Measurements from ENCODE around the gene PLA2G2A. TPM values are rescaled to one million over a fixed set of nuclear protein-coding genes. Genes with fewer than 3 reads are reported as not detected.
"Not testable (repeated sequence)": the region's sequence is repeated elsewhere in the genome, so short reads cannot be mapped to it uniquely, and the experiment has no call there.

The PLA2G2A gene
- total RNA-seq, 4 donors from 2014 or later, result 6.4 to 69.0 (median 26.7) TPM

GRCh38 chr1:20010016-20010415 lies 30.6 kb upstream of the PLA2G2A start:
- TF ChIP-seq, protein P1, sequence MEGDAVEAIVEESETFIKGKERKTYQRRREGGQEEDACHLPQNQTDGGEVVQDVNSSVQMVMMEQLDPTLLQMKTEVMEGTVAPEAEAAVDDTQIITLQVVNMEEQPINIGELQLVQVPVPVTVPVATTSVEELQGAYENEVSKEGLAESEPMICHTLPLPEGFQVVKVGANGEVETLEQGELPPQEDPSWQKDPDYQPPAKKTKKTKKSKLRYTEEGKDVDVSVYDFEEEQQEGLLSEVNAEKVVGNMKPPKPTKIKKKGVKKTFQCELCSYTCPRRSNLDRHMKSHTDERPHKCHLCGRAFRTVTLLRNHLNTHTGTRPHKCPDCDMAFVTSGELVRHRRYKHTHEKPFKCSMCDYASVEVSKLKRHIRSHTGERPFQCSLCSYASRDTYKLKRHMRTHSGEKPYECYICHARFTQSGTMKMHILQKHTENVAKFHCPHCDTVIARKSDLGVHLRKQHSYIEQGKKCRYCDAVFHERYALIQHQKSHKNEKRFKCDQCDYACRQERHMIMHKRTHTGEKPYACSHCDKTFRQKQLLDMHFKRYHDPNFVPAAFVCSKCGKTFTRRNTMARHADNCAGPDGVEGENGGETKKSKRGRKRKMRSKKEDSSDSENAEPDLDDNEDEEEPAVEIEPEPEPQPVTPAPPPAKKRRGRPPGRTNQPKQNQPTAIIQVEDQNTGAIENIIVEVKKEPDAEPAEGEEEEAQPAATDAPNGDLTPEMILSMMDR (IDR thresholded peaks at IDR 0.05), result no peak
- TF ChIP-seq EP300 (IDR thresholded peaks at IDR 0.05) (no peak), POLR2AphosphoS5 (IDR thresholded peaks at IDR 0.05) (no peak), POLR2A (IDR thresholded peaks at IDR 0.05) (no peak)
- no peaks in the 10 kb centered on the region for H3K27me3 ChIP-seq
- no peak for DNase-seq (ENCODE audit: low spot score in 2 of 2)
- H3K9me3 ChIP-seq, result no peaks in the 10 kb centered on the region
- H3K36me3 ChIP-seq, result no peaks in the 10 kb centered on the region
- H3K4me1 ChIP-seq, result peaks cover 3% of the 10 kb centered on the region
- WGBS, result 57% methylated on average over 1 of the region's 1 CpG
- no peak overlapping the region for H3K27ac ChIP-seq
- no peak overlapping the region for H3K4me3 ChIP-seq

DNA sequence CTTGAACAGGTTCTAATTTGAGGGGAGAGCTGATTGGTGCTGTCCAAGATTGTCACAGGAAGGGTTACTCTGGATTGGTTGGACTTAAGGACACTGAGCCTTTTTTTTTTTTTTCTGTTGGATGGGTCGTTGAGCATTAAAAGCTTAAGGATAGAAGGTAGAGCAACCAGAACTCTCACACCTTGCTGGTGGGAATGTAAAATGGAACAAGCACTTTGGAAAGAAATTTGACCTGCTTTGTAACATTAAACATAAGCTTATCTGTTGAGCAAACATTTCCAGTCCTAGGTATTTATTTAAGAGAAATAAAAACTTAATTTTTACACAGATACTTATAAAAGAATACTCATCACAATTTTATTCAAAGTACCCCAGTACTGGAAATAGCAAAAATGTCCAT lies 29.8 kb upstream of the PLA2G2A start:
- H3K4me1 ChIP-seq, result peaks cover 3% of the 10 kb centered on the region
- 85% methylated on average over 1 of the region's 1 CpG for WGBS
- H3K36me3 ChIP-seq, result no peaks in the 10 kb centered on the region
- H3K9me3 ChIP-seq, result no peaks in the 10 kb centered on the region
- TF ChIP-seq POLR2A (IDR thresholded peaks at IDR 0.05), result no peak
- TF ChIP-seq, protein P1 (IDR thresholded peaks at IDR 0.05), result no peak
- TF ChIP-seq POLR2AphosphoS5 (IDR thresholded peaks at IDR 0.05), result no peak
- TF ChIP-seq EP300 (IDR thresholded peaks at IDR 0.05), result no peak
- DNase-seq (ENCODE audit: low spot score in 2 of 2), result no peak
- no peaks in the 10 kb centered on the region for H3K27me3 ChIP-seq
- no peak overlapping the region for H3K4me3 ChIP-seq
- H3K27ac ChIP-seq, result no peak overlapping the region

- WGBS, result 59% methylated on average over 2 of the region's 2 CpGs
- TF ChIP-seq, protein P1 (IDR thresholded peaks at IDR 0.05), result no peak
- no peak for TF ChIP-seq POLR2A (IDR thresholded peaks at IDR 0.05)
- no peak for TF ChIP-seq POLR2AphosphoS5 (IDR thresholded peaks at IDR 0.05)
- no peaks in the 10 kb centered on the region for H3K36me3 ChIP-seq
- DNase-seq (ENCODE audit: low spot score in 2 of 2), result no peak
- H3K27ac ChIP-seq, result no peak overlapping the region
- H3K27me3 ChIP-seq, result no peaks in the 10 kb centered on the region
- H3K4me1 ChIP-seq, result peaks cover 3% of the 10 kb centered on the region
- H3K4me3 ChIP-seq, result no peak overlapping the region
- no peaks in the 10 kb centered on the region for H3K9me3 ChIP-seq
These were observed 29.0 kb upstream of the PLA2G2A start for GRCh38 chr1:20008391-20008841.

- not testable (repeated sequence) for H3K4me1 ChIP-seq; H3K36me3 ChIP-seq; DNase-seq (ENCODE audit: low spot score in 2 of 2); H3K4me3 ChIP-seq; H3K9me3 ChIP-seq; H3K27ac ChIP-seq
- peaks cover 24% of the 10 kb centered on the region for H3K27me3 ChIP-seq
- 58% methylated on average over 3 of the region's 3 CpGs for WGBS
These were observed 19.4 kb upstream of the PLA2G2A start for GRCh38 chr1:19998823-19999222.

DNA sequence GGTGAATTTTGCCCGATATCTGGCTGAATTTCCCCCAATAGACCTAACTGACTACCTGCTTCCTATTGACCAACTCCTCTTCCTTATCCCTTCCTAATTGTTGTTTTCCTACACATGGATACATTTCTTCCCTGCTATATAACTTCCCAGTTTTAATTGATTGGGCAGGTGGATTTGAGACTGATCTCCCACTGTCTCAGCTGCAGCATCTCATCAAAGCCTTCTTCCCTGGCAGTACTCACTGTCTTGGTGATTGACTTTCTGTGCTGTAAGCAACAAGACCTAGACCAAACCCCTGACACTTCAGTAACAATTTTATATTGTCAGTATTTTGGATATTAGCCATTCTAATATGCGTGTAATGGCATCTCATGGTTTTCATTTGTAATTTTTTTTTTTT lies 11.3 kb upstream of the PLA2G2A start:
- Histone ChIP-seq H3K9me3 (no peaks in the 10 kb centered on the region), H3K36me3 (no peaks in the 10 kb centered on the region), H3K27me3 (peaks cover 14% of the 10 kb centered on the region), H3K27ac (no peak overlapping the region), H3K4me1 (peaks cover 5% of the 10 kb centered on the region), H3K4me3 (no peak overlapping the region)
- no peak for TF ChIP-seq POLR2A (IDR thresholded peaks at IDR 0.05)
- TF ChIP-seq EP300 (IDR thresholded peaks at IDR 0.05), result no peak
- TF ChIP-seq, protein P1 (IDR thresholded peaks at IDR 0.05), result no peak
- no peak for TF ChIP-seq POLR2AphosphoS5 (IDR thresholded peaks at IDR 0.05)
- DNase-seq (ENCODE audit: low spot score in 2 of 2), result no peak
- 69% methylated on average over 2 of the region's 2 CpGs for WGBS

- H3K36me3 ChIP-seq; H3K4me3 ChIP-seq; H3K9me3 ChIP-seq; H3K27me3 ChIP-seq; H3K4me1 ChIP-seq; H3K27ac ChIP-seq; DNase-seq (ENCODE audit: low spot score in 2 of 2): not testable (repeated sequence)
- WGBS, result 40% methylated on average over 9 of the region's 9 CpGs
These were observed 10.8 kb upstream of the PLA2G2A start for GRCh38 chr1:19990182-19990582.

Measured in suprapubic skin (tissue), 4 donors.